LoVo (cell line): ENCODE data around the gene AHSP.
"Not testable (repeated sequence)": the region's sequence is repeated elsewhere in the genome, so short reads cannot be mapped to it uniquely, and the experiment has no call there.

Source experiments
- DNase-seq: peaks from one replicate; pipeline ENCODE4 v3.0.0-alpha.2; 2016; ENCODE audit warnings: low spot score

Gene AHSP

GRCh38 chr16:31527734-31528274, at the start of gene AHSP:
Gene AHSP, plus strand, starts transcription at chr16:31527900. Its CDS starts 240 bp downstream, at chr16:31528140.
- no peak for DNase-seq

GRCh38 chr16:31478956-31479355, 48.7 kb upstream of the AHSP start:
- no peak for DNase-seq

GRCh38 chr16:31479751-31480150, 47.9 kb upstream of the AHSP start:
- DNase-seq, result no peak

- no peak for DNase-seq
Observed at GRCh38 chr16:31480851-31481536, 46.7 kb upstream of the AHSP start.

- no peak for DNase-seq
Observed at GRCh38 chr16:31483081-31483480, 44.6 kb upstream of the AHSP start, which contains the start of gene SLC5A2. Gene SLC5A2, plus strand, starts transcription at chr16:31483123. Its CDS starts 14 bp downstream, at chr16:31483137.

GRCh38 chr16:31484048-31484447, 43.7 kb upstream of the AHSP start:
- DNase-seq, result not testable (repeated sequence)

- no peak for DNase-seq
Observed at GRCh38 chr16:31484491-31485171, 43.1 kb upstream of the AHSP start.

GRCh38 chr16:31485571-31485970, 42.1 kb upstream of the AHSP start:
- no peak for DNase-seq

- no peak for DNase-seq
Observed at GRCh38 chr16:31486045-31486444, 41.7 kb upstream of the AHSP start.

- DNase-seq, result no peak
Observed at GRCh38 chr16:31487071-31487719, 40.5 kb upstream of the AHSP start.

GRCh38 chr16:31487720-31488467, 39.8 kb upstream of the AHSP start:
- DNase-seq, result peak; percentile 77

- no peak for DNase-seq
Observed at GRCh38 chr16:31488468-31489297, 39.0 kb upstream of the AHSP start.

- no peak for DNase-seq
Observed at GRCh38 chr16:31489298-31489564, 38.5 kb upstream of the AHSP start.

- DNase-seq, result no peak
Observed at GRCh38 chr16:31489616-31490584, 37.8 kb upstream of the AHSP start.

GRCh38 chr16:31491778-31492418, 35.8 kb upstream of the AHSP start:
- DNase-seq, result no peak

GRCh38 chr16:31493506-31494125, 34.1 kb upstream of the AHSP start:
- no peak for DNase-seq

- DNase-seq, result no peak
Observed at GRCh38 chr16:31496670-31497069, 31.0 kb upstream of the AHSP start.

- DNase-seq, result no peak
Observed at GRCh38 chr16:31498493-31498892, 29.2 kb upstream of the AHSP start.

GRCh38 chr16:31499928-31500327, 27.8 kb upstream of the AHSP start:
- no peak for DNase-seq
